ENCODE data around the gene TMEM106B. TPM values are rescaled to one million over a fixed set of nuclear protein-coding genes. Genes with fewer than 3 reads are reported as not detected.
A peak's percentile ranks its signal among the peaks of the same experiment; 100 is the strongest.
"Not testable (repeated sequence)": the region's sequence is repeated elsewhere in the genome, so short reads cannot be mapped to it uniquely, and the experiment has no call there.

Gene TMEM106B
- 46.5 TPM for total RNA-seq

GRCh38 chr7:12211054-12211710 is at the start of gene TMEM106B:
TMEM106B (plus strand) TSS chr7:12211294; CDS start chr7:12214811, 3,517 bp downstream.
- DNase-seq (ENCODE audit: low spot score in 2 of 2), result peak; percentile 75 to 79
- no peak for FAIRE-seq

GRCh38 chr7:12162415-12163113 is 48.5 kb upstream of the TMEM106B start:
- DNase-seq (ENCODE audit: low spot score in 2 of 2), result no peak
- FAIRE-seq, result no peak

- not testable (repeated sequence) for DNase-seq (ENCODE audit: low spot score in 2 of 2); FAIRE-seq
Measured at GRCh38 chr7:12168065-12168464, 43.0 kb upstream of the TMEM106B start.

GRCh38 chr7:12169981-12170820 is 40.9 kb upstream of the TMEM106B start:
- DNase-seq (ENCODE audit: low spot score in 2 of 2); FAIRE-seq: not testable (repeated sequence)

DNA sequence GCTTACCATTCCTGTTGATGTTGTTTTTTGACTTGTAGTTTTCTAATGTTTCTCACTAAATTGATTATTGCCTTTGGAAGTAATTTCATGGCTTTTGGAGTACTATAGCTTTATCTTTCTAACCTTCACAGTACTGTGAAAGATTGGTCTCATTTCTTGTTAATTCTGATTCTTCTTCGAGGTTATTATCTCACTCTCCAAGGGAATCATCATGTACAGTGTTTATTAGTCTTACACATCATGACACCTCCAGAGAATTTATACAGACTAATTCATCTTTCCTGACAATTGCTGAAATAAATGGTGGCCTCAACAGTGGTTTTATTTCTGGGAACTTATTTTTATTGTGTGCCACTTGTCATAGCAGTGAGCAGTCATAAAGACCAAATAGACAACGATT is 37.4 kb upstream of the TMEM106B start:
- no peak for DNase-seq (ENCODE audit: low spot score in 2 of 2)
- FAIRE-seq, result no peak

- FAIRE-seq (no peak), DNase-seq (ENCODE audit: low spot score in 2 of 2) (no peak)
Measured at GRCh38 chr7:12174931-12175330, 36.2 kb upstream of the TMEM106B start.

DNA sequence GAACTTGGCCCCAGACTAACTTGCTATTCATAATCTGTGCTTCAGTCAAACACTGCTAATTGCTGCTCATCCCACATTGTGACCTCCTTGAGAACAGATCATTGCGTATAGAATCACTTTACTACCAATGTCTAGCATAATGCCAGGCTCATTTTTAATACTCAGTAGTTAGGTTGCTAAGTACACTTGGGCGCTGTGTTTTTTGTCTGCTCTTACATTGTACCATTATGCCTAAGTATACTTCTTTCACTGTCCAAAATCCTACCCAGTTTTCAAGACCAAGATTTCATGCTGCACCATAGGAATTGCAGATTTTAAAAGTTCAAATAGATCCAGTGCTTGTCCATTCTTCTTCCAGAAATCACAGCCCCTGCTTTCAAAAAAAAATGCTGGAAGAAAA is 32.8 kb upstream of the TMEM106B start:
- DNase-seq (ENCODE audit: low spot score in 2 of 2) (no peak), FAIRE-seq (no peak)

- no peak for DNase-seq (ENCODE audit: low spot score in 2 of 2)
- peak; percentile 88 for FAIRE-seq
Measured at GRCh38 chr7:12194426-12194825, 16.7 kb upstream of the TMEM106B start.

GRCh38 chr7:12196386-12196785 is 14.7 kb upstream of the TMEM106B start:
- DNase-seq (ENCODE audit: low spot score in 2 of 2) (no peak), FAIRE-seq (no peak)

DNA sequence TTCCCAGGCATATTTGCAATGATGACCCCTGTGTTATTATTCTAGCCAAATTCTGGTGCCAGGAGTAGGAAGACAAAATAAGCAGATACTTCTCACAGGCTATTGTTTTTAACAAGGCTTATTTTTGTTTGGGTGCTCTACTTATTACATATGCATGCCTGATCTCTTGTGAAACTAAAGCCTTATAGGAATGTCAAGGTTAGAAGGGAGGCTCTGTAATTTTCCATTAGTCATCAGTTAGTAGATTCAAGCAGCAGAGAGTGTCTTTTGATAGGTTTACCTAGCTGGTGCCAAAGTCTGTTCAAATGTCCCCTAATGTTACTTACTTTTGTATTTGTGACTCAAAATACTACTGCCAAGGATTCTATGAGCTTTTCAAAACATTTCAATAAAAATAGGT is 11.7 kb upstream of the TMEM106B start:
- no peak for DNase-seq (ENCODE audit: low spot score in 2 of 2)

GRCh38 chr7:12207046-12207445 is 4.0 kb upstream of the TMEM106B start:
- no peak for FAIRE-seq
- DNase-seq (ENCODE audit: low spot score in 2 of 2), result no peak

More for the DNA sequence above, 11.7 kb upstream of the TMEM106B start:
- FAIRE-seq, result no peak

DNA sequence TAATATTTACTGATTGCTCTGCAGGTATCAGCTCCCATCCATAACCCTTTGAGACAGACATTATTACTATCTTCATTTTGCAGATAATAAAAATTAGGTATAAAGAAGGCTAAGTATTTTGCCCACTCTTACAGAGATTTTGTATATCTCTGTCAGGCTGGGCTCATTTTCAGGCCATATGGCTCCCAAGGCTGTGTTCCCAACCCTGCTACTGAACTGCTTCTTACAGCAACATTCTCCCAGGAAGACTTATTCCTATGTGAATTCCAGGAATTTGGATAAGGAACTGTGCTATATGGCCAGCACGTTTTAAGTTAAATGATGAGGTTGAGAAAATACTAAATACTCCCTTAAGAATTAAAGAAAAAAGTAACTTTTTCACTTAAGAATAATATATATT is 1.9 kb upstream of the TMEM106B start:
- no peak for FAIRE-seq
- DNase-seq (ENCODE audit: low spot score in 2 of 2), result no peak

DNA sequence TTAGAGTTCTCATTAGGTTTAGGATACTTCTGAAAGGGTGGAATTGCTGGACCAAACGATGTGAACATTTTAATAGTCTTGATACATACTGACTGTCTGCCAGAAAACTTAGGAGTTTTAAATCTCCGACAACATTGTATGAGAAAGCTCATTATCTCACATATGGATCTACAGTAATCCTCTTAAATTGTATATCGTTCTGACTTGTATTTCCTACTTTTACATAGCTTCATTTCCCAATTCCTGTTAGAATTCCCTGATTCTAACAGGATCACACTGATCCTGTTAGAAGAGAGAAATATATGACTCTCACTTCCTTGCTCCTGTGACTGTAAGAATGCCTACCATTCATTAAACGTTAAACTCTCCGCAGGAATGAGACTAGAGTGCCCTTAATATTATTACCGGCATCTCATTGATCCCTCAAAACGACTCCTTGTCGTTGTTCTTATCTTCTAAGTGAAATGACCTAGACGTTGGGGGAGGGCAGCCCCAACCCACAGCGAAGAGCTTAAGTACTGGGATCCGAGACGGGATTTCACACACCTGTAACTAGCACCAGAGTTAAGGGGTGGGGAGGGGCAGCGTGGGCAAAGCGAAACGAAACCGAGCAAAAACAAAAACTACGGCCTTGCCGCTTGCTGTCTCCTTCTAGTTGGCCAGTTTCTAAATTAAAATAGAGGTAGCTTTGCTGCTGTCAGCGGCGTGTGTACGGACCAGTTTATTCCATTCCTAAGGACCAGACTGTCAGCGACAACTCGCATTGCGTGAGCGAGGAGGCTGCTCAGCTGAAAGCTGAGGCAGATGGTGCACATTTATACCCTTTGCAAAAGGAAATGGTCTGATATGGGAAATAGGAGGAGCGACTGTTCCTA is 678 bp upstream of the TMEM106B start:
- DNase-seq (ENCODE audit: low spot score in 2 of 2) (peak; percentile 1 to 4), FAIRE-seq (no peak)

DNA sequence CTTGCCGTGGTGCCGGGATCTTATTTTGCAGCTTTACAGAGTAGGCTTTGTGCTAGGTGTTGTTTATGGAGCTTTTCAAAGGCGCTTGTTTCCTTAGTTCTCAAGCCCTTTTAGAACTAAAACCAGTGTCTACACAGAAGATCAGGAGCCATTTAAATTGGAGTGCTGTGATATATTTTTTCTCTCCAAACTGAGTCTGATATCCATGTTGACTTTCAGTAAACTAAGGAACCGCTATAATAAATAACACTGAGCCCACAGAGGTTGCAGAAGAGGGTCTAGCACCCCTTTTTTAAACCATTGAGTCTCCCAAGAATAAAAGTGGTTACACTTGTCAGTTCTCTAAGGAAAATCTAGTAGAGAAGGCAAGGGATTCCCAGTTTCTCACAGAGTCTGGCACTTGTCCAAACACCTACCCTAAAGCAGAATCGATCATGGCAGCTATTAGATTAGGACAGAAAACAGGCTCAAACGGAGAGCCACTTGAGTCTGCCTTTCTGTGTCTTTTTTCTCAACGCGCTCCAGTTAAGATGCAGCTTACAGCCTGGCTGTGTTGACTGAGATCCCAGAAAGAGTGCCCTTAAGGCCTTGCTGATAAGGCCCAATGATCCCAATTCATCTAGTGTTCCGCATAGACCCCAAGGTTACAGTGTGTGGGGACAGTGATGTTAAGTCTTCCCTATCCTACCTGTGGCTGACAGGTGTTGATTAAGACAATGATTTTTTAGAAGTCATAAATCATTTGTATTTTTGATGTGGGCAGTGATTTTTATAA is 804 bp downstream of the TMEM106B start:
- DNase-seq (ENCODE audit: low spot score in 2 of 2), result no peak
- no peak for FAIRE-seq

DNA sequence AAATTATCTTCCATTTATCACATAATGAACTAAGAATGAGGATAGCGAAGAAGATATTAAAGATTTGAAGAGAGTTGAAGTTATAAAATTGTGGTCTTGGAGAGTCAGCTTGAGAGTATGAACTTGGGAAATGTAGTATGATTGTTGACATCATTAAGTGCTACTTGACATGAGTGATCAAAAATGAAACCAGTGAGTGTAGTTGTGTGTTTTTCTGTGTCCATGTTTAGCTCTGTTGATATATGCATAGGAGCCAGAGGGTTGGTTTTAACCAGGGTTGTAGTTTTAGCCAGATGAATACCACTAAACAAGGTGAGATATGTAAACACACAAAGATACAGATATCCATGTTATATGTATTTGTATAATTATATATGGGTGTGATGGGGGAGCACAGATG is 6.2 kb downstream of the TMEM106B start:
- DNase-seq (ENCODE audit: low spot score in 2 of 2) (no peak), FAIRE-seq (no peak)

- no peak for DNase-seq (ENCODE audit: low spot score in 2 of 2)
- FAIRE-seq, result no peak
Measured at GRCh38 chr7:12220389-12221046, 9.4 kb downstream of the TMEM106B start.

GRCh38 chr7:12221414-12221813 is 10.3 kb downstream of the TMEM106B start:
- FAIRE-seq (no peak), DNase-seq (ENCODE audit: low spot score in 2 of 2) (no peak)

DNA sequence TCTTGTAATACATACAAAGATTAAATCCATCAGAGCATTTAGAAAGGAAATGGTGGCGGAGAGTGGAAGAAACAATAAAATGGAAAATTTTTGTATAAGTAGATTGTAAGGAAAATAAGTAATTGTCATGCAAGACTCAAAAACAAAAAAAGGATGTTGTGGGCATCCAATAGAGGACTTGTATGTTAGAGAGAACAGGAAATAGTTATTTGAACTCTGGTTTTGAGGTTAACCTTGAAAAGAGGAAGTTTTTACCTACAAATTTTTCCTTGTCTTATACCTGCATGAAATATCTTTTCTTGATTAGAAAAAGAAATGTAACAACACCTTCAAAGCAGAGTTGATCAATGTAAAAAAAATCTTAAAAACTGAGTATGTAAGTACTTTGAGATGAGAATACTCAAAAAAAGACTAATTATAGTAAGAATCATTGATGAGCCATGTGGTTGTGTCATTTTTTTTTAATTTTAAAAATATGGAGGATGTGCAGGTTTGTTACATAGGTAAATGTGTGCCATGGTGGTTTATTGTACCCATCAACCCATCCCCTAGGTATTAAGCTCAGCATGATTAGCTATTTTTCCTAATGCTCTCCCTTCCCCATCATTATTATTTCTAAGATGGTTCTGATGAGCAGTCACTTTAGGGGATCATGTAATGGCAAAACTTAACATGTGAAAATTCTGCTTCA is 11.9 kb downstream of the TMEM106B start:
- FAIRE-seq (no peak), DNase-seq (ENCODE audit: low spot score in 2 of 2) (no peak)
